IMR-90 (cell line): ENCODE data around the gene TMEM163. TPM values are rescaled to one million over a fixed set of nuclear protein-coding genes. Genes with fewer than 3 reads are reported as not detected.

Source experiments
- ATAC-seq: fragments of 200-7000 bp; cut with Tn5 transposase; 2 replicates; pipeline ENCODE4 v1.9.1; 2020; ENCODE audit warnings: low read depth, mild to moderate bottlenecking, moderate library complexity
- BruUV-seq: library from RNA; stranded (reverse); fragments of 400-500 nt; replicated peaks from 2 replicates; lab custom pipeline; 2021; lab: Mats Ljungman, UMichigan
- CTCF ChIA-PET: fragments of 300-600 bp; formaldehyde crosslinking; extraction: SDS; loops from one replicate; lab custom pipeline; 2021; ENCODE audit warnings: antibody characterized with exemption; lab: Yijun Ruan, JAX
- POLR2A ChIA-PET: fragments of 300-600 bp; sonication (Branson Sonifier 250); formaldehyde crosslinking; loops from one replicate; lab custom pipeline; 2022; ENCODE audit warnings: antibody characterized with exemption; ENCODE audit not compliant: unreplicated experiment; lab: Charles Lee
- DNase-seq: peaks from one replicate; pipeline ENCODE4 v3.0.0; 2013
- H2AFZ ChIP-seq: replicated peaks from 2 replicates; pipeline ENCODE3; 2013; ENCODE audit warnings: low read length, mild to moderate bottlenecking; ENCODE audit not compliant: poor library complexity
- H2AK5ac ChIP-seq: 2 replicates; pipeline ENCODE4 v1.6.1; 2013; ENCODE audit warnings: low read depth, low read length, inconsistent platforms
- H2AK9ac ChIP-seq: replicated peaks from 2 replicates; pipeline ENCODE3; 2013; ENCODE audit warnings: mild to moderate bottlenecking, low read depth, low read length, moderate library complexity; ENCODE audit not compliant: poor library complexity
- H2BK120ac ChIP-seq: 2 replicates; pipeline ENCODE4 v1.6.1; 2013; ENCODE audit warnings: low read depth, low read length, inconsistent platforms
- H2BK15ac ChIP-seq: 3 replicates; pipeline ENCODE4 v1.6.1; 2013; ENCODE audit warnings: low read depth, low read length, inconsistent platforms
- H2BK20ac ChIP-seq: 2 replicates; pipeline ENCODE4 v1.6.1; 2013; ENCODE audit warnings: low read depth, mild to moderate bottlenecking, inconsistent platforms, low read length, moderate library complexity
- H2BK5ac ChIP-seq: 2 replicates; pipeline ENCODE4 v1.6.1; 2013; ENCODE audit warnings: mild to moderate bottlenecking, low read depth, low read length, inconsistent platforms; ENCODE audit not compliant: poor library complexity, severe bottlenecking
- H3K14ac ChIP-seq: replicated peaks from 2 replicates; pipeline ENCODE4 v1.6.1; 2013; ENCODE audit warnings: low read depth, low read length, inconsistent platforms
- H3K18ac ChIP-seq: 2 replicates; pipeline ENCODE4 v1.6.1; 2013; ENCODE audit warnings: low read depth, low read length, control low read depth
- H3K23ac ChIP-seq: 2 replicates; pipeline ENCODE4 v1.6.1; 2013; ENCODE audit warnings: low read depth, low read length, inconsistent platforms
- H3K27ac ChIP-seq: 2 replicates; pipeline ENCODE4 v1.5.1; 2013; ENCODE audit warnings: mild to moderate bottlenecking, control low read depth, low read length; ENCODE audit not compliant: insufficient read depth
- H3K27me3 ChIP-seq: 2 replicates; pipeline ENCODE4 v1.6.1; 2013; ENCODE audit warnings: low read length; ENCODE audit not compliant: control insufficient read depth, insufficient read depth
- H3K36me3 ChIP-seq: 2 replicates; pipeline ENCODE4 v1.6.1; 2013; ENCODE audit warnings: low read length, mixed read lengths; ENCODE audit not compliant: control insufficient read depth, insufficient read depth
- H3K4ac ChIP-seq: 2 replicates; pipeline ENCODE4 v1.6.1; 2013; ENCODE audit warnings: low read depth, low read length, inconsistent platforms
- H3K4me1 ChIP-seq: 2 replicates; pipeline ENCODE4 v1.6.1; 2013; ENCODE audit warnings: low read length, mixed read lengths; ENCODE audit not compliant: control insufficient read depth, insufficient read depth
- H3K4me2 ChIP-seq: 2 replicates; pipeline ENCODE4 v1.6.1; 2013; ENCODE audit warnings: low read depth, mild to moderate bottlenecking, control low read depth, low read length, moderate library complexity
- H3K4me3 ChIP-seq: 2 replicates; pipeline ENCODE4 v1.5.1; 2013; ENCODE audit warnings: low read depth, mild to moderate bottlenecking, control low read depth, low read length, moderate library complexity; ENCODE audit not compliant: insufficient read depth
- H3K56ac ChIP-seq: 2 replicates; pipeline ENCODE4 v1.6.1; 2013; ENCODE audit warnings: low read length, inconsistent platforms; ENCODE audit not compliant: insufficient read depth; ENCODE audit errors: extremely low read depth
- H3K79me1 ChIP-seq, 2 experiments: 2 replicates each; pipeline ENCODE4 v1.6.1; 2013; ENCODE audit warnings: low read length in 2 of 2, inconsistent platforms in 1 of 2, low read depth in 1 of 2
- H3K9ac ChIP-seq: 2 replicates; pipeline ENCODE4 v1.6.1; 2013; ENCODE audit warnings: low read depth, low read length, control low read depth
- H3K9me1 ChIP-seq: 2 replicates; pipeline ENCODE4 v1.6.1; 2013; ENCODE audit warnings: low read length, inconsistent platforms; ENCODE audit not compliant: insufficient read depth
- H3K9me3 ChIP-seq: 2 replicates; pipeline ENCODE4 v1.6.1; 2013; ENCODE audit warnings: low read length; ENCODE audit not compliant: control insufficient read depth, insufficient read depth
- H4K20me1 ChIP-seq: 2 replicates; pipeline ENCODE4 v1.6.1; 2013; ENCODE audit warnings: low read length, inconsistent platforms; ENCODE audit not compliant: insufficient read depth
- H4K5ac ChIP-seq: 2 replicates; pipeline ENCODE4 v1.6.1; 2013; ENCODE audit warnings: mild to moderate bottlenecking, low read depth, low read length, control low read depth
- H4K8ac ChIP-seq, 2 experiments: 2 replicates each; pipeline ENCODE4 v1.6.1; 2013; ENCODE audit warnings: low read depth in 2 of 2, low read length in 2 of 2, control low read depth in 1 of 2, inconsistent platforms in 1 of 2
- H4K91ac ChIP-seq: 2 replicates; pipeline ENCODE4 v1.6.1; 2013; ENCODE audit warnings: low read depth, low read length, inconsistent platforms; ENCODE audit not compliant: insufficient read depth
- BHLHE40 ChIP-seq: fragments of 150-350 bp; IDR thresholded peaks from 2 replicates; pipeline ENCODE4 v1.6.1; 2016; ENCODE audit warnings: mild to moderate bottlenecking, low read depth, low read length
- CEBPB ChIP-seq: IDR thresholded peaks from 2 replicates; pipeline ENCODE4 v1.6.1; 2012; ENCODE audit warnings: low read depth, low read length, improper control_type of control experiment
- CTCF ChIP-seq: conservative IDR thresholded peaks from 2 replicates; pipeline ENCODE4 v1.5.1; 2012; ENCODE audit warnings: mild to moderate bottlenecking, low read depth, low read length, improper control_type of control experiment
- ELK1 ChIP-seq: fragments of 150-350 bp; IDR thresholded peaks from 2 replicates; pipeline ENCODE4 v1.6.1; 2016; ENCODE audit warnings: low read depth, mild to moderate bottlenecking, low read length, moderate library complexity, borderline replicate concordance
- FOS ChIP-seq: fragments of 150-350 bp; IDR thresholded peaks from 2 replicates; pipeline ENCODE4 v1.6.1; 2016; ENCODE audit warnings: low read depth, low read length
- MAZ ChIP-seq: IDR thresholded peaks from 2 replicates; pipeline ENCODE4 v1.6.1; 2012; ENCODE audit warnings: low read depth, mild to moderate bottlenecking, low read length, improper control_type of control experiment, moderate library complexity, borderline replicate concordance
- MXI1 ChIP-seq: IDR thresholded peaks from 2 replicates; pipeline ENCODE4 v1.6.1; 2012; ENCODE audit warnings: low read depth, mild to moderate bottlenecking, low read length, moderate library complexity, borderline replicate concordance
- POLR2A ChIP-seq: IDR thresholded peaks from 2 replicates; pipeline ENCODE4 v1.6.1; 2012; ENCODE audit warnings: mild to moderate bottlenecking, low read depth, low read length
- RCOR1 ChIP-seq: IDR thresholded peaks from 2 replicates; pipeline ENCODE4 v1.6.1; 2012; ENCODE audit warnings: mild to moderate bottlenecking, low read length, improper control_type of control experiment; ENCODE audit not compliant: insufficient replicate concordance
- RFX5 ChIP-seq: IDR thresholded peaks from 2 replicates; pipeline ENCODE4 v1.8.0; 2012; ENCODE audit warnings: low read depth, mild to moderate bottlenecking, low read length, moderate library complexity
- SMC3 ChIP-seq: fragments of 150-350 bp; IDR thresholded peaks from 2 replicates; pipeline ENCODE4 v1.6.1; 2016; ENCODE audit warnings: low read depth, mild to moderate bottlenecking, antibody characterized with exemption, low read length, moderate library complexity
- WGBS, 2 experiments: methylation state at CpG; one replicate each; pipeline versions ENCODE4 v1.1.5 to v1.1.7; 2013; ENCODE audit warnings: missing lambda C conversion rate in 2 of 2; ENCODE audit not compliant: insufficient read length in 1 of 2; ENCODE audit errors: extremely low coverage in 2 of 2; 5-methylcytosine and 5-hydroxymethylcytosine counted together
- dilution Hi-C: fragments of 300-500 bp; cut with HindIII; formaldehyde crosslinking; loops from one replicate; pipeline ENCODE4 v1.14.3; 2018; ENCODE audit warnings: low sequenced_read_pairs; ENCODE audit not compliant: unreplicated experiment
- in situ Hi-C: fragments of 300-500 bp; cut with MboI; formaldehyde crosslinking; loops from 3 replicates; pipeline ENCODE4 v1.14.3; 2019; ENCODE audit warnings: low sequenced_read_pairs, inconsistent platforms, mixed read lengths
- intact Hi-C: fragments of 100-400 bp; cut with micrococcal nuclease; formaldehyde crosslinking; loops from 2 replicates; pipeline ENCODE4 v1.10.0; 2022
- polyA plus RNA-seq, 3 experiments: library from polyadenylated mRNA; depleted of rRNA; stranded (reverse); fragments of >200 nt; gene quantifications; 2 replicates each; pipeline ENCODE4 v1.2.3, GENCODE V29; 2012; ENCODE audit warnings: low replicate concordance in 1 of 3
- total RNA-seq: library from RNA; depleted of rRNA; stranded (reverse); fragments of >200 nt; gene quantifications from 2 replicates; pipeline ENCODE4 v1.2.3, GENCODE V29; 2012
- TF ChIP-seq, protein P1 (sequence below): fragments of 150-350 bp; IDR thresholded peaks from 2 replicates; pipeline ENCODE4 v1.6.1; 2017; ENCODE audit warnings: mild to moderate bottlenecking, antibody characterized with exemption, low read length, low read depth

Gene TMEM163
- total and polyA plus RNA-seq, 2 of the 4 experiments (the other 2 are of a cell fraction), result not detected

GRCh38 chr2:134586326-134586965 lies 132.4 kb downstream of the TMEM163 start:
- 100% methylated on average over 1 of the region's 8 CpGs; no CpG with 5 or more reads in 1 of the 2 experiments for WGBS, 2 experiments
- Histone ChIP-seq H3K4me2 (no peak overlapping the region), H3K56ac (no peak overlapping the region), H2AK5ac (no peak overlapping the region), H4K8ac (no peak overlapping the region), H3K27ac (no peak overlapping the region), H4K91ac (no peak overlapping the region), H3K36me3 (no peaks in the 10 kb centered on the region), H4K5ac (no peak overlapping the region), H3K9ac (no peak overlapping the region), H2AFZ (peak overlapping the region; percentile 49), H3K23ac (no peak overlapping the region), H3K18ac (no peak overlapping the region), H3K4me3 (no peak overlapping the region), H2BK5ac (no peak overlapping the region), H2BK15ac (no peak overlapping the region), H3K27me3 (no peaks in the 10 kb centered on the region), H3K4me1 (no peaks in the 10 kb centered on the region), H2BK120ac (no peak overlapping the region), H3K79me1 (no peaks in the 10 kb centered on the region), H3K14ac (no peak overlapping the region), H3K9me3 (peaks cover 2% of the 10 kb centered on the region), H3K9me1 (no peaks in the 10 kb centered on the region), H2AK9ac (no peak overlapping the region), H2BK20ac (no peak overlapping the region), H4K20me1 (no peaks in the 10 kb centered on the region), H3K4ac (no peak overlapping the region)
- TF ChIP-seq CTCF, result no peak
- no peak for TF ChIP-seq SMC3
- no peak for TF ChIP-seq RFX5
- TF ChIP-seq MXI1, result no peak
- TF ChIP-seq ELK1, result no peak
- no peak for TF ChIP-seq POLR2A
- no peak for TF ChIP-seq CEBPB
- no peak for TF ChIP-seq BHLHE40
- TF ChIP-seq FOS, result no peak
- TF ChIP-seq, protein P1, sequence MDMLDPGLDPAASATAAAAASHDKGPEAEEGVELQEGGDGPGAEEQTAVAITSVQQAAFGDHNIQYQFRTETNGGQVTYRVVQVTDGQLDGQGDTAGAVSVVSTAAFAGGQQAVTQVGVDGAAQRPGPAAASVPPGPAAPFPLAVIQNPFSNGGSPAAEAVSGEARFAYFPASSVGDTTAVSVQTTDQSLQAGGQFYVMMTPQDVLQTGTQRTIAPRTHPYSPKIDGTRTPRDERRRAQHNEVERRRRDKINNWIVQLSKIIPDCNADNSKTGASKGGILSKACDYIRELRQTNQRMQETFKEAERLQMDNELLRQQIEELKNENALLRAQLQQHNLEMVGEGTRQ, result no peak
- TF ChIP-seq RCOR1, result no peak
- no peak for TF ChIP-seq MAZ
- CTCF ChIA-PET, result no interaction called here
- POLR2A ChIA-PET, result no interaction called here
- intact Hi-C loops (no loop called here), dilution Hi-C loops (no loop called here), in situ Hi-C loops (no loop called here)
- DNase-seq, result no peak
- no peak for ATAC-seq
- BruUV-seq, result no TSS peak
